Activated CD4-positive, alpha-beta T cell treated with anti-CD3 and anti-CD28 coated beads for 36 hours (primary cell): ENCODE data around the gene WDR55. TPM values are rescaled to one million over a fixed set of nuclear protein-coding genes. Genes with fewer than 3 reads are reported as not detected.
A peak's percentile ranks its signal among the peaks of the same experiment; 100 is the strongest.
"Not testable (repeated sequence)": the region's sequence is repeated elsewhere in the genome, so short reads cannot be mapped to it uniquely, and the experiment has no call there.

ENCODE experiments used
- ATAC-seq: fragments of 200-7000 bp; cut with Tn5 transposase; one replicate; pipeline ENCODE4 v1.10.0; 2021; ENCODE audit warnings: mild to moderate bottlenecking, moderate library complexity
- CTCF ChIA-PET: fragments of 350-600 bp; sonication (Branson Sonifier 250); formaldehyde crosslinking; loops from one replicate; lab custom pipeline; 2021; ENCODE audit warnings: antibody characterized with exemption; lab: Charles Lee
- POLR2A ChIA-PET: fragments of 350-600 bp; sonication (Branson Sonifier 250); formaldehyde crosslinking; loops from one replicate; lab custom pipeline; 2021; ENCODE audit warnings: antibody characterized with exemption, inconsistent platforms; lab: Charles Lee
- DNase-seq: peaks from one replicate; pipeline ENCODE4 v3.0.0-alpha.2; 2020
- H3K27ac Mint-ChIP-seq: one replicate; pipeline ENCODE4 v1.8.0; 2021; ENCODE audit warnings: mixed read lengths
- H3K27me3 Mint-ChIP-seq: one replicate; pipeline ENCODE4 v1.8.0; 2021; ENCODE audit warnings: mixed read lengths
- H3K36me3 Mint-ChIP-seq: one replicate; pipeline ENCODE4 v1.8.0; 2021; ENCODE audit warnings: low read depth, mixed read lengths
- H3K4me1 Mint-ChIP-seq: one replicate; pipeline ENCODE4 v1.8.0; 2021; ENCODE audit warnings: mixed read lengths
- H3K4me3 Mint-ChIP-seq: one replicate; pipeline ENCODE4 v1.8.0; 2021; ENCODE audit warnings: mild to moderate bottlenecking, moderate library complexity, mixed read lengths
- H3K9me3 Mint-ChIP-seq: one replicate; pipeline ENCODE4 v1.8.0; 2021; ENCODE audit warnings: low read depth, mixed read lengths
- intact Hi-C, 2 experiments: fragments of 100-400 bp; cut with DNase I in 1 of 2; cut with micrococcal nuclease in 1 of 2; formaldehyde crosslinking; loops; one replicate each; pipeline versions ENCODE4 v1.14.2 to v1.15.1; 2022 to 2024; cut with DNase I, micrococcal nuclease
- total RNA-seq, 2 experiments: library from RNA; stranded (reverse); gene quantifications; one replicate each; pipeline ENCODE4 v1.2.3, GENCODE V29; 2021

The WDR55 gene
- total RNA-seq, result 10 to 100 TPM; 25.9 to 31.7 TPM

- intact Hi-C loops, result loop anchor here (1.0 to 2.0 kb wide), 7 partner anchors 17 to 263 kb away; partner anchors contain the start of genes ANKHD1 (in 2 of the 2), APBB3 (in 2 of the 2), HARS1 (in 2 of the 2) and HARS2 (in 2 of the 2)
- Mint-ChIP-seq H3K27ac (peak within 1 kb of the TSS; percentile 96), H3K36me3 (peaks cover 57% of the 10 kb centered on the region), H3K4me1 (peaks cover 28% of the 10 kb centered on the region), H3K9me3 (no peaks in the 10 kb centered on the region), H3K4me3 (peak within 1 kb of the TSS; percentile 98), H3K27me3 (no peaks in the 10 kb centered on the region)
- CTCF ChIA-PET, result interaction anchor here (0.7 to 1.5 kb wide), 3 partner anchors 17 to 256 kb away, joined by 3 to 5 read pairs (median 4); partner anchors contain the start of genes EIF4EBP3, IK and NDUFA2
- POLR2A ChIA-PET, result interaction anchor here (0.6 to 2.6 kb wide), 9 partner anchors 17 to 559 kb away, joined by 3 to 17 read pairs (median 3); partner anchors contain the start of genes ANKHD1, EIF4EBP3, HARS1 and HARS2
- DNase-seq (peak; percentile 97), ATAC-seq (peak; percentile 96)
Measured at GRCh38 chr5:140664359-140665119, at the start of gene WDR55. Gene WDR55 (plus strand): TSS chr5:140664904. CDS start chr5:140664913, 9 bp downstream.

DNA sequence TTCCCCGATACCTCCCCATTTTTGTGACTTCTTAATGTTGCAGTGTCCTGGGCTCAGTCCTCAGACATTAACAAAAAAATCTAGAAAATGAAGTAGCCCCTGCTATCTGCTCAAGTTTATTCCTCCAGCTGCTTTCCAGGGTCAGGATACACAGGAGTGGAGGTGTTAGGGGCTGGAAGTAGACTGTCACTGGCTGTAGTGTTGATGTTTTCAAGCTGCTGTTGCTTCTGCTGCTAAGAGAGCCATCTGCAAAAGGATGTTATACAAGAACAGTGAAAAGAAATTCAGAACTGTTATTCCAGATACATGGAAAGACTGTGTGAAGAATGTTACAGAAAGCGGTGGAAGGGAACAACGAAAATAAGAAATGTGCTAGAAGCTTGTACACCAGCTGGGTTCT, 42.4 kb upstream of the WDR55 start:
- no peaks in the 10 kb centered on the region for H3K9me3 Mint-ChIP-seq
- H3K36me3 Mint-ChIP-seq, result no peaks in the 10 kb centered on the region
- ChIA-PET POLR2A (no interaction called here), CTCF (no interaction called here)
- intact Hi-C loops, result no loop called here
- H3K27me3 Mint-ChIP-seq, result peaks cover 3% of the 10 kb centered on the region
- H3K4me3 Mint-ChIP-seq, result no peak overlapping the region
- H3K27ac Mint-ChIP-seq, result no peak overlapping the region
- no peaks in the 10 kb centered on the region for H3K4me1 Mint-ChIP-seq
- DNase-seq (no peak), ATAC-seq (no peak)

DNA sequence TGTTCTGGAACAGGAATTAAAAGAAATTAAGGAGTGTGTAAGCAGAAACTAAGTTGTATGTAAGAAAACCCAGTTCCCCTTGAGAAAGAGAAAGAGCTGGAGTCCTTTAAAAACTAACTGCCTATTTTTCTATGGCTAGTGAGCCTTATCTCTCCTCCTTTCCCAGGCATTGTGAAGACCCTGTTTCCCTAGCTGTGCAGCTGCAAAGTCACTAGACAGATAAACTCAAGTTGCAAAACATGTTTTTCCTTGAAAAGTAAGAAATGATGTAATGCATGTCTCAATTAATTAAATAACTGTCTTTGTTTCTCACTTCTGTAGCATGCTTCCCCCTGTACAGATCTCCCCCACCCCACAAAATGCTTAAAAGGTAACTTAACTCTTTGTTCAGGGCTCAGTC, 41.6 kb upstream of the WDR55 start:
- H3K4me3 Mint-ChIP-seq, H3K27me3 Mint-ChIP-seq, intact Hi-C loops, ATAC-seq, DNase-seq, POLR2A ChIA-PET, H3K9me3 Mint-ChIP-seq, H3K27ac Mint-ChIP-seq, H3K4me1 Mint-ChIP-seq, H3K36me3 Mint-ChIP-seq: not testable (repeated sequence)
- CTCF ChIA-PET, result interaction anchor here (0.6 kb wide), 1 partner anchor 94 kb away, joined by 3 read pairs; no protein-coding TSS in a partner anchor

- H3K27me3 Mint-ChIP-seq, H3K27ac Mint-ChIP-seq, ATAC-seq, H3K4me1 Mint-ChIP-seq, H3K36me3 Mint-ChIP-seq, DNase-seq, H3K4me3 Mint-ChIP-seq, intact Hi-C loops, H3K9me3 Mint-ChIP-seq, POLR2A ChIA-PET: not testable (repeated sequence)
- CTCF ChIA-PET, result interaction anchor here (0.6 to 1.1 kb wide), 2 partner anchors 273 to 386 kb away, joined by 3 read pairs; no protein-coding TSS in a partner anchor
Measured at GRCh38 chr5:140624886-140625285, 39.8 kb upstream of the WDR55 start.

DNA sequence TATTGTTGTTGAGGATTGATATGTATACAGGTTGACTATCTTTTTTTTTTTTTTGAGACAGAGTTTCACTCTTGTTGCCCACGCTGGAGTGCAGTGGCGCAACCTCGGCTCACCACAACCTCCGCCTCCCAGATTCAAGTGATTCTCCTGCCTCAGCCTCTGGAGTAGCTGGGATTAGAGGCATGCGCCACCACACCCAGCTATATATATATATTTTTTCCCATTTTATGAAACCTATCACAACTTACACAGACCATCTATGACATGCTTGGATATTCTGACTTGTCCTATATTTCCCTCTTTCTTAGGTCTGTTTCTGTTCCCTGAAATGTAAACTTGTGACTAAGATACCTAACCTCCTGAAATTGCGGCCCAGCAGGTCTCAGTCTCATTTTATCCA, 36.7 kb upstream of the WDR55 start:
- POLR2A ChIA-PET, result no interaction called here
- no peak overlapping the region for H3K4me3 Mint-ChIP-seq
- H3K4me1 Mint-ChIP-seq, result peaks cover 12% of the 10 kb centered on the region

GRCh38 chr5:140628711-140629110, 36.0 kb upstream of the WDR55 start:
- peaks cover 18% of the 10 kb centered on the region for H3K4me1 Mint-ChIP-seq
- intact Hi-C loops, result no loop called here
- H3K9me3 Mint-ChIP-seq, result no peaks in the 10 kb centered on the region
- ChIA-PET POLR2A (no interaction called here), CTCF (interaction anchor here (0.7 kb wide), 1 partner anchor 379 kb away, joined by 4 read pairs; no protein-coding TSS in a partner anchor)
- H3K27ac Mint-ChIP-seq, result no peak overlapping the region
- H3K27me3 Mint-ChIP-seq, result peaks cover 12% of the 10 kb centered on the region
- no peak for ATAC-seq
- no peak for DNase-seq
- no peak overlapping the region for H3K4me3 Mint-ChIP-seq
- H3K36me3 Mint-ChIP-seq, result no peaks in the 10 kb centered on the region

More for the DNA sequence above, 36.7 kb upstream of the WDR55 start:
- ATAC-seq, result no peak
- Mint-ChIP-seq H3K36me3 (no peaks in the 10 kb centered on the region), H3K27ac (no peak overlapping the region), H3K9me3 (no peaks in the 10 kb centered on the region), H3K27me3 (peaks cover 9% of the 10 kb centered on the region)
- no peak for DNase-seq
- intact Hi-C loops, result no loop called here
- CTCF ChIA-PET, result interaction anchor here (0.8 kb wide), 1 partner anchor 62 kb away, joined by 3 read pairs; no protein-coding TSS in a partner anchor

GRCh38 chr5:140630292-140631035, 34.2 kb upstream of the WDR55 start:
- POLR2A ChIA-PET, result interaction anchor here (0.6 kb wide), 1 partner anchor 105 kb away, joined by 3 read pairs; no protein-coding TSS in a partner anchor

GRCh38 chr5:140631036-140631417, 33.7 kb upstream of the WDR55 start:
- ATAC-seq, result no peak
- POLR2A ChIA-PET, result no interaction called here
- no peak for DNase-seq
- H3K27me3 Mint-ChIP-seq, result peaks cover 14% of the 10 kb centered on the region
- no peaks in the 10 kb centered on the region for H3K36me3 Mint-ChIP-seq
- no peaks in the 10 kb centered on the region for H3K9me3 Mint-ChIP-seq
- intact Hi-C loops, result no loop called here
- CTCF ChIA-PET, result interaction anchor here (0.9 to 2.0 kb wide), 3 partner anchors 8 to 66 kb away, joined by 3 to 6 read pairs (median 5); partner anchors contain the start of genes IK, NDUFA2 and TMCO6
- peaks cover 31% of the 10 kb centered on the region for H3K4me1 Mint-ChIP-seq
- H3K27ac Mint-ChIP-seq, result no peak overlapping the region
- H3K4me3 Mint-ChIP-seq, result no peak overlapping the region

More at GRCh38 chr5:140630292-140631035, 34.2 kb upstream of the WDR55 start:
- intact Hi-C loops, result no loop called here
- no peaks in the 10 kb centered on the region for H3K36me3 Mint-ChIP-seq
- no peak for ATAC-seq
- DNase-seq, result no peak
- peaks cover 14% of the 10 kb centered on the region for H3K27me3 Mint-ChIP-seq
- CTCF ChIA-PET, result interaction anchor here (0.7 to 1.0 kb wide), 3 partner anchors 8 to 77 kb away, joined by 3 to 6 read pairs (median 3); partner anchors contain the start of gene TMCO6
- H3K9me3 Mint-ChIP-seq, result no peaks in the 10 kb centered on the region
- no peak overlapping the region for H3K4me3 Mint-ChIP-seq
- peaks cover 28% of the 10 kb centered on the region for H3K4me1 Mint-ChIP-seq
- H3K27ac Mint-ChIP-seq, result no peak overlapping the region

DNA sequence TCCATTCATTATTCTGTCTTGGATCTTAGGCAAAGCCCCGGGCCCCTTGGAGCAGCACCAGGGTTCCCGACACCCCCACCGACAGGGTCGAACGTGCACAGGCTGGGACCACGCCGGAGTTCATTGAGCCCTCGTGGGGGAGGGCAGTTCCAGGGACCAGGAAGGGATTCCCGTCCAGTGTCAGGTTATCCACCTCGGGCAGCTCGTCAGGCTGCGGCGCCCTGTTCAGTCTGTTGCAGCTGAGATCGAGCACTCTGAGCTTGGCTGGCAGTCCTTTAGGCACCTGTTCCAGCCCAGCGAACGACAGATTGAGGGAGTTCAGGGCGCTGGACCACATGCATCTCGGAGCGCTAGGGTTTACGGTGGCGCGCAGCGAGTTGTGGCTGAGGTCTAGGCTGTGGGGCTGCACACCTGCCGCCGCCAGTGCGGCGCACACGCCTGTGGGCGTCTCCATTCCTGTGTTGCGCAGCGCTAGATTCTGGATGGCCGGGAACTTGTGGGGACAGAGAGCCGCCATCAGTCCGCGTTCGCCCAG, 32.8 kb upstream of the WDR55 start:
- DNase-seq (peak; percentile 63), ATAC-seq (peak; percentile 44)
- peaks cover 31% of the 10 kb centered on the region for H3K4me1 Mint-ChIP-seq
- peak overlapping the region; percentile 74 for H3K4me3 Mint-ChIP-seq
- intact Hi-C loops, result loop anchor here in 1 of 2 experiments (1.0 kb wide), 1 partner anchor 68 kb away; the partner anchor contains the start of genes APBB3 and SLC35A4
- POLR2A ChIA-PET, result interaction anchor here (1.1 to 1.2 kb wide), 2 partner anchors 67 to 79 kb away, joined by 3 to 4 read pairs; no protein-coding TSS in a partner anchor
- no peaks in the 10 kb centered on the region for H3K36me3 Mint-ChIP-seq
- CTCF ChIA-PET, result interaction anchor here (0.8 to 2.0 kb wide), 7 partner anchors 12 to 280 kb away, joined by 3 to 6 read pairs (median 4); partner anchors contain the start of genes IK and NDUFA2
- H3K27me3 Mint-ChIP-seq, result peaks cover 14% of the 10 kb centered on the region
- H3K9me3 Mint-ChIP-seq, result no peaks in the 10 kb centered on the region
- H3K27ac Mint-ChIP-seq, result no peak overlapping the region

- POLR2A ChIA-PET, result interaction anchor here (0.7 to 1.2 kb wide), 3 partner anchors 67 to 83 kb away, joined by 3 to 4 read pairs (median 3); no protein-coding TSS in a partner anchor
- peak overlapping the region; percentile 73 for H3K27ac Mint-ChIP-seq
- H3K9me3 Mint-ChIP-seq, result no peaks in the 10 kb centered on the region
- intact Hi-C loops, result loop anchor here in 1 of 2 experiments (1.0 kb wide), 1 partner anchor 68 kb away; the partner anchor contains the start of genes APBB3 and SLC35A4
- peak overlapping the region; percentile 74 for H3K4me3 Mint-ChIP-seq
- H3K4me1 Mint-ChIP-seq, result peaks cover 31% of the 10 kb centered on the region
- peak; percentile 67 for ATAC-seq
- H3K36me3 Mint-ChIP-seq, result no peaks in the 10 kb centered on the region
- CTCF ChIA-PET, result interaction anchor here (0.7 to 2.0 kb wide), 10 partner anchors 11 to 289 kb away, joined by 3 to 6 read pairs (median 4); partner anchors contain the start of genes EIF4EBP3, IK and NDUFA2
- peak; percentile 69 for DNase-seq
- H3K27me3 Mint-ChIP-seq, result peaks cover 14% of the 10 kb centered on the region
Measured at GRCh38 chr5:140632366-140633020, 32.2 kb upstream of the WDR55 start.
